Activated CD4-positive, alpha-beta memory T cell treated with anti-CD3 and anti-CD28 coated beads, Interleukin-2, amount 10 ng/mL, durations not matched to agents 7 days and 5 days (primary cell): Measurements from ENCODE around the gene DYRK3. TPM values are rescaled to one million over a fixed set of nuclear protein-coding genes. Genes with fewer than 3 reads are reported as not detected.

ENCODE experiments used
- CTCF ChIA-PET: fragments of 350-600 bp; sonication (Branson Sonifier 250); formaldehyde crosslinking; loops from one replicate; lab custom pipeline; 2021; ENCODE audit warnings: antibody characterized with exemption, inconsistent platforms; lab: Charles Lee
- POLR2A ChIA-PET: fragments of 350-600 bp; sonication (Branson Sonifier 250); formaldehyde crosslinking; loops from one replicate; lab custom pipeline; 2021; ENCODE audit warnings: antibody characterized with exemption; lab: Charles Lee
- DNase-seq: peaks from one replicate; pipeline ENCODE4 v3.0.0-alpha.2; 2020
- H3K27ac Mint-ChIP-seq: one replicate; pipeline ENCODE4 v1.8.0; 2021; ENCODE audit warnings: mild to moderate bottlenecking, mixed read lengths
- H3K27me3 Mint-ChIP-seq: one replicate; pipeline ENCODE4 v1.8.0; 2021; ENCODE audit warnings: mixed read lengths
- H3K36me3 Mint-ChIP-seq: one replicate; pipeline ENCODE4 v1.8.0; 2021; ENCODE audit warnings: low read depth, mixed read lengths
- H3K4me1 Mint-ChIP-seq: one replicate; pipeline ENCODE4 v1.8.0; 2021; ENCODE audit warnings: mixed read lengths
- H3K4me3 Mint-ChIP-seq: one replicate; pipeline ENCODE4 v1.8.0; 2021; ENCODE audit warnings: mild to moderate bottlenecking, mixed read lengths
- H3K9me3 Mint-ChIP-seq: one replicate; pipeline ENCODE4 v1.8.0; 2021; ENCODE audit warnings: mixed read lengths
- total RNA-seq, 2 experiments: library from RNA; stranded (reverse); gene quantifications; one replicate each; pipeline ENCODE4 v1.2.3, GENCODE V29; 2021

Gene DYRK3
- total RNA-seq, 2 experiments from 2014 or later: 8.8 to 9.2 TPM

DNA sequence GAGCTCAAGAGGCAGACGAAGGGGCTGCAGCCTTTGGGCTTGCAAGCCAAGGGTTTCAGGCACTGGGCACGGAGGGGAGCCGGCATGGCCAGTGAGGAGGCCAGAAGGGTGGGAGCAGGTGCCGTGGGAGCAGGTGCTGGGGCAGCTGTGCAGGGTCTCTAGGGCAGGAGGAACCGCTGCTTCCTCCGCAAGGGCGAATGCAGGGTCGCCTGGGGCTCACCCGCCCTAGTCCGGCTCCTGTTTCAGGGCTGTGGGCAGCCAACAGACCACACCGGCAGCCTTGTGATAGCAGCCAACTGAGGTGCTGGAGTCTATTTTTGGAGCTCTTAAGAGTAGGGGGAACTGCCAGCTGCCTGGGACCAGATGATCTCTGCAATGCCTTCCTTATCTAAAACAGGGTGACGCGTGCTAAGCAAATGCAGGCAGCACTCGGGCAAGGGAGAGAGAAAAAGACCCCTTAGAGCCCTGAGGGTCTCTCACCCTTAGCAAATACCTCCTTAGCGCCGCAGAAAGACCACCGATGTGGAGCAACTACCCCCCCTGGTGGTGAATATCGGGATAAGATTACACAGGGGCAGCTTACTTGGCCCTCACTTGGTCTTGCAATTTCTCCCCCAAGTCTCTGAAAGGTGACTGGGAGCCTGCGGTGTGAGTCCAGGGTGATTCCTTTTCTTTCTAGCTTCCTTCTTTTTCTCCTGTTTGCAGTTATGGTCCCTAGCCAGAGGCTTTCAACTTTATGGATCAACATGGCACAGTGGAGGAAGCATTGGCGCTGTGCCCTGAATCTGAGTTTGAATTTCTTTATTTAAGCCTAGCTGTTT lies 28.7 kb downstream of the DYRK3 start:
- Mint-ChIP-seq H3K4me1 (peaks cover 29% of the 10 kb centered on the region), H3K27ac (no peak overlapping the region)

DNA sequence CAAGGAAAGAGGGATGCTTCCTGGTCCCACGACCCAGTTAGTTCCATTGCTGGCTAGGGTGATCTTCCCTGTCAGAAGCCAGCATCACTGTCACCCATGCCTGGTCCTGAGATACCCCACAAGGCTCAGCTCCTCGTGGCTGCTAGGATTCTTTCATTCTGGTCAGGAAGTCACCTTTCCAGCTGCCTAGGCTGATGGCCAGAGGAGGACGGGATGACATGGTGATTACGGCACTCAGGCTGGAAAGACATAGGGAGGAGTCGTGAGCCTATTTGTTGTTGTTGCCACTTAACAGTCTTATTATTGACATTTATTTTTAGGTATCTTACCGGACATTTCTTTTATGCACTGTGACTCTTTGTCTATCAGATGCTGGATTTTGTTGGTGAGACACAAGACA lies 29.4 kb downstream of the DYRK3 start:
- DNase-seq: no peak
- Mint-ChIP-seq H3K4me3 (no peak overlapping the region), H3K4me1 (peaks cover 31% of the 10 kb centered on the region), H3K27me3 (peaks cover 27% of the 10 kb centered on the region), H3K9me3 (no peaks in the 10 kb centered on the region), H3K27ac (no peak overlapping the region), H3K36me3 (no peaks in the 10 kb centered on the region)
- CTCF ChIA-PET: interaction anchor here (0.6 to 11.7 kb wide), 47 partner anchors 9 to 340 kb away, joined by 3 to 250 read pairs (median 7); partner anchors contain the start of genes DYRK3, EIF2D, IKBKE and RASSF5
- POLR2A ChIA-PET: interaction anchor here (1.1 to 4.4 kb wide), 5 partner anchors 27 to 174 kb away, joined by 4 to 33 read pairs (median 7); partner anchors contain the start of genes DYRK3 and EIF2D

More for the DNA sequence above, 28.7 kb downstream of the DYRK3 start:
- CTCF ChIA-PET: interaction anchor here (0.6 to 11.7 kb wide), 64 partner anchors 9 to 340 kb away, joined by 3 to 250 read pairs (median 6); partner anchors contain the start of genes DYRK3, EIF2D, IKBKE and RASSF5
- Mint-ChIP-seq H3K27me3 (peaks cover 27% of the 10 kb centered on the region), H3K9me3 (no peaks in the 10 kb centered on the region), H3K36me3 (no peaks in the 10 kb centered on the region), H3K4me3 (no peak overlapping the region)
- POLR2A ChIA-PET: interaction anchor here (0.8 to 4.4 kb wide), 7 partner anchors 21 to 173 kb away, joined by 3 to 33 read pairs (median 6); partner anchors contain the start of genes DYRK3, EIF2D and MAPKAPK2
- peak; percentile 69 for DNase-seq

DNA sequence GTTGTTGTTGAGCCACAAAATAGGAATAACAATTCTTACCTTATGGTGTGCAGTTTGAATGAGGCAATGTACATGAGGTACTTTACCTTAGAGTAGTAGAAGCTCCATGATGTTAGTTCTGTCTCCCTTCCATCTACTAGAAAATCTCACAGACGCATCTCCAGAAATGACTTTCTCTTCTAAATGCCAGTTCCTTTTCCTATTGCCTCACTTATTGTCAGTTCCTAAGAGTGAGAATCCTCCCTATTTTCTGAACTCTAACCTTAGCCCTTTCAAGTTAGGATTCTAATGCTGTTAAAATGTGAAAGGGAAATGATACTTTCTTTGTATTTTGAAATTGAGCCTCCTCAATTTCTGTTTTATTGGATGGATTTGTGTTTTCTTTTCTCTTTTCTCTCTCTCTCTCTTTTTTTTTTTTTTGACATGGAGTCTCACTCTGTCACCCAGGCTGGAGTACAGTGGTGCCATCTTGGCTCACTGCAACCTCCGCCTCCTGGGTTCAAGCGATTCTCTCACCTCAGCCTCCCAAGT lies 30.8 kb downstream of the DYRK3 start:
- CTCF ChIA-PET: interaction anchor here (0.7 to 11.7 kb wide), 11 partner anchors 7 to 537 kb away, joined by 3 to 250 read pairs (median 34); partner anchors contain the start of genes DYRK3 and EIF2D
- DNase-seq: no peak
- POLR2A ChIA-PET: interaction anchor here (1.2 to 4.4 kb wide), 2 partner anchors 31 to 52 kb away, joined by 3 to 33 read pairs; partner anchors contain the start of gene DYRK3
- H3K36me3 Mint-ChIP-seq: no peaks in the 10 kb centered on the region
- peaks cover 31% of the 10 kb centered on the region for H3K27me3 Mint-ChIP-seq
- peaks cover 31% of the 10 kb centered on the region for H3K4me1 Mint-ChIP-seq
- no peak overlapping the region for H3K4me3 Mint-ChIP-seq
- H3K27ac Mint-ChIP-seq: no peak overlapping the region
- H3K9me3 Mint-ChIP-seq: no peaks in the 10 kb centered on the region

DNA sequence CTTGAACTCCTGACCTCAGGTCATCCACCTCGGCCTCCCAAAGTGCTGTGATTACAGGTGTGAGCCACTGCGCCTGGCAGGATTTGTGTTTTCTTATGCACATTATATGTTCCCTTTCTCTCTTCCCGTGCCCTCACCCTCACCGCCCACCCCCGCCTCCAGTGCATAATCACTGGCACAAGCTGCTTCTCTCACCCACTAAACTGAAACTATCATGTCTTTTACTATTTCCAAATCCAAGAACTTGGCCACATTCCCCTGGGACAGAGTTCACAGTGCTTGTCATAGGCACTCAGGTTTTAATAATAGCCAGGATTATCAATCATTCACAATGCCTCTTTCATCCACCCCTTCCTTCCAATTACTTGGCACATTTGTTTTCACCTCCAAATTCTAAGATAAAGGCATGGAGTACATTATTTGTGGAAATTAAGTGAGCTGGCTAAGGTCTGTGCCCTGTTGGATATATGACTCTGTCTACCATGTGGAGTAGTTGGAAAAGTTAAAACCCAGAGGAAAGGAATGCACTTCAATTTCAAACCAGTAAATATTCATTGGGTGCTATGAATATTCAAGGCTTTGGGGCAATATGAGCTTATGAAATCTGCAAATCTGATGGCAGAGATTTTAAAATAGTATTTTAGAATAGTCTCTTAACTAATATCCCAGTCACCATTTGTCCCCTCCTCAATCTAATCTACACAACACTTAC lies 31.8 kb downstream of the DYRK3 start:
- peaks cover 29% of the 10 kb centered on the region for H3K4me1 Mint-ChIP-seq
- POLR2A ChIA-PET: interaction anchor here (1.2 to 1.6 kb wide), 4 partner anchors 17 to 56 kb away, joined by 3 to 5 read pairs (median 4); partner anchors contain the start of genes DYRK3 and EIF2D
- H3K27ac Mint-ChIP-seq: no peak overlapping the region
- H3K4me3 Mint-ChIP-seq: no peak overlapping the region
- H3K36me3 Mint-ChIP-seq: no peaks in the 10 kb centered on the region
- CTCF ChIA-PET: interaction anchor here (0.6 to 11.7 kb wide), 17 partner anchors 6 to 538 kb away, joined by 3 to 250 read pairs (median 4); partner anchors contain the start of genes DYRK3 and EIF2D
- H3K27me3 Mint-ChIP-seq: peaks cover 29% of the 10 kb centered on the region
- no peaks in the 10 kb centered on the region for H3K9me3 Mint-ChIP-seq
- DNase-seq: no peak

DNA sequence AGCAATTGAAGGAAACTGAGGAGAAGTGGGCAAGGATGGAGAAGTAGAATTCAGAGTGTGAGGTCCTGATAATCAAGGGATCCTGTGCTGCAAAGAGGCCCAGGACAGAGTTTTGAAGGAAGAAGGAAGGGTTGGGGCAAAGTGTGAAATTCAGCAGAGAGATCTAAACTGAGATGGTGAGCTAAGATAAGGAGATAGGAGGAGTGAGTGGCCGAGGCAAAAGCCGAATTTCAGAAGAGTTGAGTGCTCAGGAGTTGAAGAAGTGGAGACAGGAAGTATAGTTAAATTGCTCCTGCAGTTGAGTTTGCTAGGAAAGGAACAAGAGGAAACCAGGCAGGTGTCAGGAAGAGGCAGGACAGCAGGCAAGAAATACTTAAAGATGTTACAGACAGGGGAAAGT lies 33.0 kb downstream of the DYRK3 start:
- H3K27ac Mint-ChIP-seq: no peak overlapping the region
- no peak for DNase-seq
- peaks cover 21% of the 10 kb centered on the region for H3K27me3 Mint-ChIP-seq
- no peak overlapping the region for H3K4me3 Mint-ChIP-seq
- ChIA-PET CTCF (interaction anchor here (1.0 to 11.7 kb wide), 11 partner anchors 8 to 314 kb away, joined by 3 to 250 read pairs (median 5); partner anchors contain the start of genes DYRK3 and EIF2D), POLR2A (interaction anchor here (1.4 to 1.6 kb wide), 3 partner anchors 15 to 57 kb away, joined by 4 to 5 read pairs (median 5); partner anchors contain the start of genes DYRK3 and EIF2D)
- H3K36me3 Mint-ChIP-seq: no peaks in the 10 kb centered on the region
- H3K4me1 Mint-ChIP-seq: peaks cover 19% of the 10 kb centered on the region
- no peaks in the 10 kb centered on the region for H3K9me3 Mint-ChIP-seq

DNA sequence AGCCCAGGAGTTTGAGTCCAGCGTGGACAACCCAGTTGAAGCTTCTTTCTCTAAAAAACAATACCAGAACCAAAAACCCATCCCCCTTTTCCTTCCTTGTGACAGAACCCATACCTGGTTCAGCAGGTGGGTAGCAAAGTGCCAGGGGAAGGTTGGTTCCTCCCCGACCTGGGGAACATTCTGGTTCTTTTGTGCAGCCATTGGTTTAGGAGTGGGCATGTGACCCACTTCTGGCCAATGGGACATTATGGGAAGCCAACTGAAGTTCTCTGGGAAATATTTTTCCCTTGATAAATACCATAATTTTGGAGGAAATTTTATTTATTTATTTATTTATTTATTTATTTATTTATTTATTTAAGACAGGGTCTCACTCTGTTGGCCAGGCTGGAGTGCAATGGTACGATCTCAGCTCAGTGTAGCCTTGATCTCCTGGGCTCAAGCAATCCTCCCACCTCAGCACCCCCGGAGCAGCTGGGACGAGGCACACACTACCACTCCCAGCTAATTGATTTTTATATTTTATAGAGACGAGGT lies 33.6 kb downstream of the DYRK3 start:
- CTCF ChIA-PET: interaction anchor here (0.9 to 11.7 kb wide), 9 partner anchors 11 to 313 kb away, joined by 3 to 250 read pairs (median 5); partner anchors contain the start of genes DYRK3 and EIF2D
- Mint-ChIP-seq H3K27ac (no peak overlapping the region), H3K4me3 (no peak overlapping the region), H3K27me3 (peaks cover 19% of the 10 kb centered on the region), H3K9me3 (no peaks in the 10 kb centered on the region), H3K36me3 (no peaks in the 10 kb centered on the region), H3K4me1 (peaks cover 16% of the 10 kb centered on the region)
- POLR2A ChIA-PET: no interaction called here
- DNase-seq: no peak

DNA sequence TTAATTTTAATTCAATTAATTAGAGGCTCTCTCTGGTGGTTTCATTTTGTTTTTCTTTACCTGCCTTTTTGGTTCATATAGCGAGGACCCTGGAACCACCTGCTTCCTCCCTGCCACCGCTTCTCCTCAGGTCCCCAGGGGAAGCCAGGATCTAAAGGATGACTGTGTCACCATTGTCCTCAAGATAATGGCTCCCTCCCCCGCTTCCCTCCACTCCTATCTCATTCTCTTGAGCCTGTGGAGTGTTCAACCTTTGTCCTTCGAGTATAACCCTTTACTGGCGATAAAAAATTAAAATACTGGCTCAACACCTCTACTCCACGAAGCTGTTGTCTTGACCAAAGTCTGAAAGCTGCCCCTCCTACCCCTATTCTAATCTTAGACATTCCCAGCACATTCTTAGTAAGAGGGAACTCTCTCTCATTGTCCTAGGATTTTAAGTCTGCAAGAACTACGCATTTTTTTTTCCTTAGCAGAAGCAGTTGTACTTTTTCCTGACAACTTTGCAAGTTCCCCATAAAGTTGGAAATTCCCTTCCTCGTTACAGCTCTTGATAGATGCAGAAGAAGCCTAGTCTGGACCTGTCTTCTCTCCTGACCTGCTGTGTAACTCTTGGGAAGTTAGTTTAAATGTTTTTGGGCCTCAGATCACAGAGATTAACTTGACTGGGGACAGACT lies 36.8 kb downstream of the DYRK3 start:
- Mint-ChIP-seq H3K27ac (no peak overlapping the region), H3K27me3 (peaks cover 6% of the 10 kb centered on the region), H3K4me1 (peaks cover 14% of the 10 kb centered on the region), H3K9me3 (no peaks in the 10 kb centered on the region), H3K4me3 (no peak overlapping the region), H3K36me3 (no peaks in the 10 kb centered on the region)
- POLR2A ChIA-PET: no interaction called here
- CTCF ChIA-PET: interaction anchor here (3.1 kb wide), 1 partner anchor 8 kb away, joined by 42 read pairs; no protein-coding TSS in a partner anchor
- DNase-seq: no peak

DNA sequence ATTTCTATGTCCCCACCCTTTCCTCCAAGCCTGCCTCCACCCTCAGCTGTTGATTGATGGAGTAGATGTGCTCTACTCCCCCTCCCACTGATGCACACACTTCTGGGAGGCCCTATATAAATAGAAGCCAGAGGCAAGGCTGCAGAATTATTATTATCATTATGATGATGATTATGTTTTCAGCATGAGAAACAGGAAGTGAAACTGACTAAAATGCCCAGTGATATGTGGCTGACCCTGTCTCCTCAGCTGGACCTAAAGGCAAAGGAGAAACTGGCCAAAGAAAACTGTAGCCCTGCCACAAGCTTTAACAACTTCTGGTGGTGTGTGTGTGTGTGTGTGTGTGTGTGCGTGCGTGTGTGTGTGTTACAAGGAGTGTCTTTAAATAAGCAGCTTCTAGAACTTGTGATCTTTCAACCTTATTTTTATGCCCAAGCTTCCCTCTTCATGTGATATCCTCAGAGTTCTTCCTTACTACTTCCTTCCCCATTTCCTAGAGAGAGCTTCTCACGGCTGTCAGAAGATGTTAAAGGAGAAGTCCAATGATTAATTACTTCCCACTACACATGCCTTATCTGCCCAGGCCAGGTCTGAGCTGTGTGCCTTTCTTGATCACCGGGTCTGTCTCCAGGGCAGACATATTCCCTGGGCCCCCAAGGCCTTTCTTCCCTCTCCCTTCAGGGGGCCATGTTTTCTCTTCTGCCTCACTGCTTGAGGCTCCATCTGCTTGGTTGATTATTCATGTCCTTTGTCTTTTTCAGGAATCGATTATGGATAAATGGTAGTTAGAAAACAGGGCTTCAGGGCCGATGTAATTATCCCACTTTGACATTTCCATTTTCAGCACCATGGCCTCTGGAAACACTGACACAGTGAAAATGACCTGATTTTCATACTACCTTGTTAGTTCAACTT lies 37.8 kb downstream of the DYRK3 start:
- ChIA-PET CTCF (interaction anchor here (0.6 to 3.1 kb wide), 4 partner anchors 9 to 194 kb away, joined by 3 to 42 read pairs (median 4); no protein-coding TSS in a partner anchor), POLR2A (no interaction called here)
- peaks cover 8% of the 10 kb centered on the region for H3K4me1 Mint-ChIP-seq
- peaks cover 6% of the 10 kb centered on the region for H3K27me3 Mint-ChIP-seq
- no peaks in the 10 kb centered on the region for H3K36me3 Mint-ChIP-seq
- H3K9me3 Mint-ChIP-seq: no peaks in the 10 kb centered on the region
- no peak for DNase-seq
- no peak overlapping the region for H3K27ac Mint-ChIP-seq
- H3K4me3 Mint-ChIP-seq: no peak overlapping the region

DNA sequence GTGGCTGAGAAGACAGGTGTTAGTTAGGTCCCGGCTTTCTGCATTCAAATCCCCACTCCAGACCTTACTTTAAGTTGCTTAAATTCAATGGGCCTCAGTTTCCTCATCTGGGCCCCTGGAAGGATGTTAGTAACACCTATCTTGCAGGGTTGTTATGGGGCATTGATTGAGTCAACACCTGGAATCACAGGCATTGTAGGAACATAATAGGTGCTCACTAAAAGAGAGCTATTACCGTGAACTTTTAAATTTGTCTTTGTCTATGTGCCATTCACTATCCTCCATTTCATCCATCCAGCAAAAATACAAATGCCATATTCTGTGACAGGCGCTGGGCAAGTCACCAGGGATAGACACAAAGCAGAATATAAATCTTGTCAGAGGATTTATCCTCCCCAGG lies 38.9 kb downstream of the DYRK3 start:
- H3K4me3 Mint-ChIP-seq: no peak overlapping the region
- peaks cover 12% of the 10 kb centered on the region for H3K4me1 Mint-ChIP-seq
- no peaks in the 10 kb centered on the region for H3K36me3 Mint-ChIP-seq
- no peak for DNase-seq
- ChIA-PET POLR2A (no interaction called here), CTCF (interaction anchor here (1.5 to 3.1 kb wide), 4 partner anchors 10 to 261 kb away, joined by 3 to 42 read pairs (median 4); no protein-coding TSS in a partner anchor)
- H3K27ac Mint-ChIP-seq: no peak overlapping the region
- H3K27me3 Mint-ChIP-seq: peaks cover 6% of the 10 kb centered on the region
- H3K9me3 Mint-ChIP-seq: no peaks in the 10 kb centered on the region

DNA sequence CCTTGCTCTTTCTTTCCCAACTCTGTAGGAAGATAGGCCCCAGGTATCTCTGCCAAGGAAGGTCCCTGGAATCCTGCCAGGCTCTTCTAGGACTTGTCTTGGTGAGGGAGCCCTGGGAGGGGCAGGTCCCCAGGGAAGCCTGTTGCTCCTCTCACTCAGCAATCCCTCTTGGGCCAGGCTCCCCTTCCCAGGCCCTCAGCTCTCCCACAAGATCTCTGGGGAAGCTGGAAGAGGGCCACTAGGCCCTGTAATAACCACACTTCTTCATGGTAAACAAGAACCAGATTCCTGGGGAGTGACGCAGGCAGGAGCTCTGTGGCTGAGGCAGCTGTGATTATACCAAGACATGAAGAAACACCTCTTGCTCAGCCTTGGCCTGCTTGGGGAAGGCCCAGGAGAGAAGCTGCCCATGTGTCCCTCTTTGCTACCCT lies 39.4 kb downstream of the DYRK3 start:
- H3K27ac Mint-ChIP-seq: no peak overlapping the region
- H3K36me3 Mint-ChIP-seq: no peaks in the 10 kb centered on the region
- CTCF ChIA-PET: interaction anchor here (1.5 to 3.1 kb wide), 3 partner anchors 10 to 261 kb away, joined by 3 to 42 read pairs (median 5); no protein-coding TSS in a partner anchor
- DNase-seq: no peak
- no peak overlapping the region for H3K4me3 Mint-ChIP-seq
- peaks cover 14% of the 10 kb centered on the region for H3K4me1 Mint-ChIP-seq
- POLR2A ChIA-PET: no interaction called here
- H3K9me3 Mint-ChIP-seq: no peaks in the 10 kb centered on the region
- peaks cover 6% of the 10 kb centered on the region for H3K27me3 Mint-ChIP-seq
